Measurements from ENCODE around the gene DOLK. TPM values are rescaled to one million over a fixed set of nuclear protein-coding genes. Genes with fewer than 3 reads are reported as not detected.

Gene DOLK
- total RNA-seq, 1 donor = 8.1 TPM

DNA sequence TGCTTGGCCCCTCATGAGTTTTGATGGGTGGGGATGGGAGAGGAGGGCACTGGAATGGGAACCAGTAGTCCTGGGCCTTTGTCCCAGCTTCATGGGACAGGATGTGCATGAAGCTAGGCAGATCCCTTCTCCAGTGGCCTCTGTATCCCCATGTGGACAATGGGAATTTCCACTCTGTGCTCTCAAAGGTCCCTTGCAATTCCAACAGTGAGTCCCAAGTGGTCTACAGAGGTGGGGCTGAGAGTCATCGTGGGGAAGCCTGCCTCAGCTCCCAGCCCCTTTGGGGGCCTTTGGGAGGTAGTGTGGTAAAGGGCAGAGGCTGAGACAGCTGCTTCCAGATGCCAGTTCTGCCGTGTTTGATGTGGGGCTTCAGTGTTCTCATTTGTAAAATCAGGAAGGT lies 28.5 kb downstream of the DOLK start:
- H3K27me3 ChIP-seq (ENCODE audit: insufficient read depth, low read length) = no peaks in the 10 kb centered on the region

DNA sequence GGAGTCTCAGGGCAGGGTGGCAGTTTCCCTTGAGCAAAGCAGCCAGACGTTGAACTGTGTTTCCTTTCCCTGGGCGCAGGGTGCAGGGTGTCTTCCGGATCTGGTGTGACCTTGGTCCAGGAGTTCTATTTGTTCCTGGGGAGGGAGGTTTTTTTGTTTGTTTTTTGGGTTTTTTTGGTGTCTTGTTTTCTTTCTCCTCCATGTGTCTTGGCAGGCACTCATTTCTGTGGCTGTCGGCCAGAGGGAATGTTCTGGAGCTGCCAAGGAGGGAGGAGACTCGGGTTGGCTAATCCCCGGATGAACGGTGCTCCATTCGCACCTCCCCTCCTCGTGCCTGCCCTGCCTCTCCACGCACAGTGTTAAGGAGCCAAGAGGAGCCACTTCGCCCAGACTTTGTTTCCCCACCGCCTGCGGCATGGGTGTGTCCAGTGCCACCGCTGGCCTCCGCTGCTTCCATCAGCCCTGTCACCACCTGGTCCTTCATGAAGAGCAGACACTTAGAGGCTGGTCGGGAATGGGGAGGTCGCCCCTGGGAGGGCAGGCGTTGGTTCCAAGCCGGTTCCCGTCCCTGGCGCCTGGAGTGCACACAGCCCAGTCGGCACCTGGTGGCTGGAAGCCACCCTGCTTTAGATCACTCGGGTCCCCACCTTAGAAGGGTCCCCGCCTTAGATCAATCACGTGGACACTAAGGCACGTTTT lies 30.1 kb downstream of the DOLK start:
- no peaks in the 10 kb centered on the region for H3K9me3 ChIP-seq (ENCODE audit: low read depth, low read length)
- H3K4me1 ChIP-seq (ENCODE audit: insufficient read depth, low read length) = peaks cover 10% of the 10 kb centered on the region
- H3K4me3 ChIP-seq (ENCODE audit: low read length) = no peak overlapping the region
- H3K27me3 ChIP-seq (ENCODE audit: insufficient read depth, low read length) = no peaks in the 10 kb centered on the region

More for the DNA sequence above, 28.5 kb downstream of the DOLK start:
- Histone ChIP-seq H3K9me3 (ENCODE audit: low read depth, low read length) (no peaks in the 10 kb centered on the region), H3K4me1 (ENCODE audit: insufficient read depth, low read length) (peaks cover 14% of the 10 kb centered on the region), H3K4me3 (ENCODE audit: low read length) (no peak overlapping the region)

DNA sequence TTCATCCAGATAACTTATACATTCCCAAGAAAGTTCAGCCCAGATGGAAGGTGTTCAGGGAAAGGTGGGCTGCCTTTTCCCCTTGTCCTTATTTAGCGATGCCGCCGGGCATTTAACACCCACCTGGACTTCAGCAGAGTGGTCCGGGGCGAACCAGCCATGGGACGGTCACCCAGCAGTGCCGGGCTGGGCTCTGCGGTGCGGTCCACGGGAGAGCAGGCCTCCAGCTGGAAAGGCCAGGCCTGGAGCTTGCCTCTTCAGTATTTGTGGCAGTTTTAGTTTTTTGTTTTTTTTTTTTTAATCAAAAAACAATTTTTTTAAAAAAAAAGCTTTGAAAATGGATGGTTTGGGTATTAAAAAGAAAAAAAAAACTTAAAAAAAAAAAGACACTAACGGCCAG lies 30.7 kb downstream of the DOLK start:
- Histone ChIP-seq H3K9me3 (ENCODE audit: low read depth, low read length) (no peaks in the 10 kb centered on the region), H3K27me3 (ENCODE audit: insufficient read depth, low read length) (no peaks in the 10 kb centered on the region), H3K4me1 (ENCODE audit: insufficient read depth, low read length) (peaks cover 10% of the 10 kb centered on the region), H3K4me3 (ENCODE audit: low read length) (no peak overlapping the region)

DNA sequence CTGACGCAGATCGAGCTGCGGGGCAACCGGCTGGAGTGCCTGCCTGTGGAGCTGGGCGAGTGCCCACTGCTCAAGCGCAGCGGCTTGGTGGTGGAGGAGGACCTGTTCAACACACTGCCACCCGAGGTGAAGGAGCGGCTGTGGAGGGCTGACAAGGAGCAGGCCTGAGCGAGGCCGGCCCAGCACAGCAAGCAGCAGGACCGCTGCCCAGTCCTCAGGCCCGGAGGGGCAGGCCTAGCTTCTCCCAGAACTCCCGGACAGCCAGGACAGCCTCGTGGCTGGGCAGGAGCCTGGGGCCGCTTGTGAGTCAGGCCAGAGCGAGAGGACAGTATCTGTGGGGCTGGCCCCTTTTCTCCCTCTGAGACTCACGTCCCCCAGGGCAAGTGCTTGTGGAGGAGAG lies 31.2 kb downstream of the DOLK start:
- Histone ChIP-seq H3K4me3 (ENCODE audit: low read length) (no peak overlapping the region), H3K9me3 (ENCODE audit: low read depth, low read length) (no peaks in the 10 kb centered on the region), H3K4me1 (ENCODE audit: insufficient read depth, low read length) (peaks cover 12% of the 10 kb centered on the region), H3K27me3 (ENCODE audit: insufficient read depth, low read length) (no peaks in the 10 kb centered on the region)

- Histone ChIP-seq H3K27me3 (ENCODE audit: insufficient read depth, low read length) (no peaks in the 10 kb centered on the region), H3K9me3 (ENCODE audit: low read depth, low read length) (no peaks in the 10 kb centered on the region), H3K4me3 (ENCODE audit: low read length) (no peak overlapping the region), H3K4me1 (ENCODE audit: insufficient read depth, low read length) (peaks cover 19% of the 10 kb centered on the region)
Observed at GRCh38 chr9:128913995-128914772, 33.2 kb downstream of the DOLK start.

DNA sequence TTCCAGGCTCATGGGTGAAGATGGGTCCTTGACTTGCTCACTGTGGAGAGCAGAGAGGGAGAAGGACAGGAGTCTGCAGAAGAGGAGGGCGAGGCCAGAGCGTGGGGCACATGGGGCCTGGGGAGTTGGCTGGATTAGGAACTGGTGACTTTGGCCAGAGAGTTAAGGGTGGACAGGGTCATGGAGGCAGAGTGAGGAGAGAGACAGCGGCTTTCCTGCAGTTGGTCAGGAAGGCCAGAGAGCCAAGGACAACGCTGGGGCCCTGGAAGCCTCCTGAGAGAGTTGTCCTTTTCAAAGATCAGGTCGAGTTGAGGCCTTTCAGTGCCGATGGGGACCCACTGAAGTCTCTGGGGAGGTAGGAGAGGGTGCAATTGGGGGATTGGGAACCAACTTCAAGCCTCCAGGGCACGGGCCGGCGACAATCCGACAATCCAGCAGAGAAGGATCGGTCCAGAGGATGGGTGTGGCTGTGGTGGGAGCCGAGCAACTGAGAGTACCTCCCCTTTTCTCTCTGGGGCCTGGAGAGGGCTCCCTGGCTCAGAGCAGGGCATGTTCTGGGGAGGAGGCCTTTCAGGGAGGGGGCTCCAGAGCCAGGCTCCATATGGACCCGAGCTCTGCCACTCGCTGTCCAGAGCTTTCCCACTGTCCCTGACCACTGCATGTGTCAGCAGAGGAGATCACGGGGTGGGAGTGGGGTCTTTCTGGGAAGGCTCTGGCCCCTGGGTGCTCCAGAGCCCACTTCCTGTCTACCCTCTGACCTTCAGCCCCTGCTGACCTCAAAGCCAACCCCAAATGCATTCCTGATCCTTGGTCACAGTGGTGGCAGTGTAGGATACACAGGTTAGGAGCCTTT lies 34.1 kb downstream of the DOLK start:
- peaks cover 19% of the 10 kb centered on the region for H3K4me1 ChIP-seq (ENCODE audit: insufficient read depth, low read length)
- no peak overlapping the region for H3K4me3 ChIP-seq (ENCODE audit: low read length)
- H3K27me3 ChIP-seq (ENCODE audit: insufficient read depth, low read length) = no peaks in the 10 kb centered on the region
- no peaks in the 10 kb centered on the region for H3K9me3 ChIP-seq (ENCODE audit: low read depth, low read length)

DNA sequence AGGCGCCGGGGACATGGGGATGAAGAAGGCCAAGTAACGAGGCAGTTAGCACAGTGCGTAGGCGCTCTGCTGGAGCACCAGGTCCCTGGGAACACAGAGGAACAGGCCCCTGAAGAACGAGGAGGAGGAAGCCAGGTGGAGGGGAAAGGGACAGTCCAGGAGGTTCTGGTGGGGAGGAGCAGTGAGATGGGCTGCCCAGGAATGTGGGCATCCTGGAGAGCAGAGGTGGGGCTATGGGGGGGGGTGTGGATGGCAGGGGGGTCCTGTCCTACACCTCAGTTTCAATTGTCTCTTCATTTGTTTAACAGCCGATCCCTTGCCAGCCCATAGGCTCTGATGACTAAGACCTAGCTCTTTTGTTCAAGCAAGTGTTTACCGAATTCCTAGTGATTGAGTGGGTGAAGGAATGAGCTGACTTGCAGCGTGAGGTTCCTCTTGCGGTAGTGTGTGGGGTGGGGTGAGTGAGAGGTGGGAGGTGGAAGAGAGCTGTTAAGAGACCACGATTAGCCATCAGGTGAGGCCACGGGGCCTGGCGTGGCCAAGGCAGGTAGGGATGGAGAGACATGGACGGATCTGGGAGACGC lies 35.0 kb downstream of the DOLK start:
- Histone ChIP-seq H3K9me3 (ENCODE audit: low read depth, low read length) (no peaks in the 10 kb centered on the region), H3K4me3 (ENCODE audit: low read length) (no peak overlapping the region), H3K4me1 (ENCODE audit: insufficient read depth, low read length) (peaks cover 19% of the 10 kb centered on the region), H3K27me3 (ENCODE audit: insufficient read depth, low read length) (no peaks in the 10 kb centered on the region)

- Histone ChIP-seq H3K27me3 (ENCODE audit: insufficient read depth, low read length) (no peaks in the 10 kb centered on the region), H3K9me3 (ENCODE audit: low read depth, low read length) (no peaks in the 10 kb centered on the region), H3K4me3 (ENCODE audit: low read length) (no peak overlapping the region), H3K4me1 (ENCODE audit: insufficient read depth, low read length) (peaks cover 19% of the 10 kb centered on the region)
Observed at GRCh38 chr9:128911529-128912035, 35.8 kb downstream of the DOLK start.

DNA sequence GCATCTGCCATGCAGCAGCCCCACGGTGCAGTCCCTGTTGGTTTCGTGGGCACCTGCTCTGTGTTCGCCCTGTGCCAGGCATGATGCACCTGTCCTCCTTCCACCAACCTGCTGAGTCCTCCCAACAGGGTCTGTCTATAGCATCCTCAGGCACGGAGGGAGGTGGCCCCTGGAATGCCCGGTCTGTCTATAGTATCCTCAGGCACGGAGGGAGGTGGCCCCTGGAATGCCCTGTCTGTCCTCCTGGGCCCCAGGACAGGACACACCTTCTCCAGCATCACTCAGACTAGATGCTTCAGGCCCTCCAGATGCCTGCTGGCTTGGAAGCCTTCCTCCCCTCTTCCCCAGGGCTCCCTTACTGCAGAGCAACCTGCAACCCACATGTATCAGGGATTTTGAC lies 36.5 kb downstream of the DOLK start:
- peaks cover 19% of the 10 kb centered on the region for H3K4me1 ChIP-seq (ENCODE audit: insufficient read depth, low read length)
- H3K9me3 ChIP-seq (ENCODE audit: low read depth, low read length) = no peaks in the 10 kb centered on the region
- H3K4me3 ChIP-seq (ENCODE audit: low read length) = no peak overlapping the region
- H3K27me3 ChIP-seq (ENCODE audit: insufficient read depth, low read length) = no peaks in the 10 kb centered on the region

DNA sequence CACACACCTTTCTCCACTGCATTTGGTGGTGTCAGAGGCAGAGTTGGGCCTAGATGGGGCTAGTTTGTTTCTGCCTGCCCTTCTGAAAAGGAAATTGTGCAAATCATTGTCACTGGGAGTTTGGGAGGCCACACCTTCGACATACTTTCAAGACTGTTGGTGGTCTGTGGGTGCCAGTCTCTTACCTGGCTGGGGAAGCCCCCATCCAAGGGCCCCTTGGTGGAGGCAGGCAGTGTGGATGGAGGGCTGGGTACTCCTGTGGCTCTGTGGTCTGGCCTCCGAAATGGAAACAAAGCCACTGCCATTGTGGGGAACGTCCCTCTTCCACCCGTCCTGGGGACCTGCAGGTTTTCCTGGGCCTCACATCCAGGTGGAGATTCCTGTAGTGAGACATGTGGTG lies 37.5 kb downstream of the DOLK start:
- H3K9me3 ChIP-seq (ENCODE audit: low read depth, low read length) = no peaks in the 10 kb centered on the region
- H3K4me1 ChIP-seq (ENCODE audit: insufficient read depth, low read length) = peaks cover 19% of the 10 kb centered on the region
- H3K27me3 ChIP-seq (ENCODE audit: insufficient read depth, low read length) = no peaks in the 10 kb centered on the region
- H3K4me3 ChIP-seq (ENCODE audit: low read length) = no peak overlapping the region

GRCh38 chr9:128908372-128908771 lies 39.0 kb downstream of the DOLK start:
- no peak overlapping the region for H3K4me3 ChIP-seq (ENCODE audit: low read length)

DNA sequence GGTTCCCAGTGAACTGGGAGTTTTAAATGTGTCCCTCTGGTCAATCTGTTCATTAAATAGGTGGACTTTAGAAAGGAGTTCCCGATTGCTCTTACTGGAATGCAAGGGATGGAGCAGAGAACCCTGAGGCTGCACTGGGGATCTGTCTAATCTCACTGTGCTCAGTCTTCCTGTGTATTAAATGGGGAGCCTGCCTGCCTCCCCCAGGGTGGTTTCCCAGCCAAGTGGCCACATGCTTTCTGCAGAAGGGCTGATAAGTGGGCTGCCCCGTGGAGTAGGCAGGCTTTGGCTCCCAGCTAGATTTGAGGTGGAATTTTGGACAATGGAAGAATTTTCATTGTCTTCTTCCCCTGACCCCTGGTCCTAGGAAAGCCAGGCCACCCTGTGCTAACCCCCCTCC lies 40.7 kb downstream of the DOLK start:
- no peaks in the 10 kb centered on the region for H3K9me3 ChIP-seq (ENCODE audit: low read depth, low read length)
- H3K27me3 ChIP-seq (ENCODE audit: insufficient read depth, low read length) = no peaks in the 10 kb centered on the region
- H3K4me3 ChIP-seq (ENCODE audit: low read length) = no peak overlapping the region
- peaks cover 34% of the 10 kb centered on the region for H3K4me1 ChIP-seq (ENCODE audit: insufficient read depth, low read length)

More at GRCh38 chr9:128908372-128908771, 39.0 kb downstream of the DOLK start:
- Histone ChIP-seq H3K9me3 (ENCODE audit: low read depth, low read length) (no peaks in the 10 kb centered on the region), H3K4me1 (ENCODE audit: insufficient read depth, low read length) (peaks cover 24% of the 10 kb centered on the region), H3K27me3 (ENCODE audit: insufficient read depth, low read length) (no peaks in the 10 kb centered on the region)

DNA sequence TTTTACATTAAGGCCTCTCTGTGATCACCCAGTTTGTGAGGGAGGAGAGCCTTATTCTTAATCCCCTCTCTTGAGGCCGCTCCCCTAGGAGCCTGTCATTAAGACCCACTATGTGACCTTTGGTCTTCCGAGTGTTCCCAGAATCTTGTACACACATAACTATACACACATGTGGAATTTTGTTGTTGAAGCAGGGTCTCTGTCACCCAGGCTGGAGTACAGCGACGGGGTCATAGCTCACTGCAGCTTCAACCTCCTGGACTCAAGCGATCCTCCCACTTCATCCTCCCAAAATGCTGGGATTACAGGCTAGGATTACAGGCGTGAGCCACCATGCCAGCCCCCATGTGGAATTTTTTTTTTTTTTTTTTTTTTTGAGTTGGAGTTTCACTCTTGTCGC lies 41.4 kb downstream of the DOLK start:
- no peaks in the 10 kb centered on the region for H3K27me3 ChIP-seq (ENCODE audit: insufficient read depth, low read length)

DNA sequence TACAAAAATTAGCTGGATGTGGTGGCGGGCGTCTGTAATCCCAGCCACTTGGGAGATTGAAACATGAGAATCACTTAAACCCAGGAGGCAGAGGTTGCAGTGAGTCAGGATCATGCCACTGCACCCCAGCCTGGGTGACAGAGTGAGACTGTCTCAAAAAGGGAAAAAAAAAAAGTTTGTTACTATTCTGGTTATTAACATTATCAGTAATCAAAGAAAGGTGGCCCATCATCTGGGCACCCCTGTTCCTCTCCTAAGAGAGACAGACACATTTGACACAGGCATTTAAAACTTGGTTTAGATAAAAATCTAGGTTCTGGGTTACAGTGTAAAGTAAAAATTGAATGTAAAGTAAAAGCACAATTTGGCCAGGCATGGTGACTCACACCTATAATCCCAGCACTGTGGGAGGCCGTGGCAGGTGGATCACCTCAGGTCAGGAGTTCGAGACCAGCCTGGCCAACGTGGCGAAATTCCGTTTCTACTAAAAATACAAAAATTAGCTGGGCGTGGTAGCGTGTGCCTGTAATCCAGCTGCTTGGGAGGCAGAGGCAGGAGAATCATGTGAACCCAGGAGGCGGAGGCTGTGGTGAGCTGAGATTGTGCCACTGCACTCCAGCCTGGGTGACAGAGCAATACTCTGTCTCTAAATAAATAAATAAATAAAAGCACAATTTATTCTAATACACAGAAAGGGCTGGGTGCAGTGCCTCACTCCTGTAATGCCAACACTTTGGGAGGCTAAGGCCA lies 43.4 kb downstream of the DOLK start:
- Histone ChIP-seq H3K9me3 (ENCODE audit: low read depth, low read length) (no peaks in the 10 kb centered on the region), H3K4me3 (ENCODE audit: low read length) (no peak overlapping the region), H3K4me1 (ENCODE audit: insufficient read depth, low read length) (peaks cover 49% of the 10 kb centered on the region), H3K27me3 (ENCODE audit: insufficient read depth, low read length) (no peaks in the 10 kb centered on the region)

More for the DNA sequence above, 41.4 kb downstream of the DOLK start:
- Histone ChIP-seq H3K9me3 (ENCODE audit: low read depth, low read length) (no peaks in the 10 kb centered on the region), H3K4me3 (ENCODE audit: low read length) (no peak overlapping the region), H3K4me1 (ENCODE audit: insufficient read depth, low read length) (peaks cover 34% of the 10 kb centered on the region)
